Measurements from ENCODE around the gene TPSAB1. TPM values are rescaled to one million over a fixed set of nuclear protein-coding genes. Genes with fewer than 3 reads are reported as not detected.

Gene TPSAB1
- total and polyA plus RNA-seq, 10 of the 15 experiments (the other 5 are each of a cell fraction or from before 2014, with no cell fraction given) = 0.06 TPM; not detected in 9

- ATAC-seq = no peak
- no peak overlapping the region for H3K4me3 ChIP-seq
- DNase-seq (ENCODE audit: low read depth, low spot score) = no peak
- POLR2A ChIA-PET = no interaction called here
- no peak for TF ChIP-seq JUND (IDR thresholded peaks at IDR 0.05; ENCODE audit: low read depth, low read length)
- no peak for TF ChIP-seq ELK1 (IDR thresholded peaks at IDR 0.05; ENCODE audit: low read depth, low read length)
- TF ChIP-seq E4F1 (IDR thresholded peaks at IDR 0.05; ENCODE audit: borderline replicate concordance, partially characterized antibody) = no peak
- no peak for TF ChIP-seq NBN (IDR thresholded peaks at IDR 0.05)
- TF ChIP-seq ATF2 (IDR thresholded peaks at IDR 0.05; ENCODE audit: low read length) = no peak
- H3K27me3 ChIP-seq (replicated peaks in 1 of 2; ENCODE audit: control insufficient read depth in 2 of 2, insufficient read depth in 2 of 2, low read length in 1 of 2) = no peaks in the 10 kb centered on the region; a peak in 1 of 4 replicates
- no peaks in the 10 kb centered on the region for H3K79me2 ChIP-seq (ENCODE audit: control insufficient read depth, insufficient read depth, low read length)
- no peak overlapping the region for H3K27ac ChIP-seq (ENCODE audit: control insufficient read depth, insufficient read depth)
- CTCF ChIA-PET = no interaction called here
- SMC1A ChIA-PET (ENCODE audit: uncharacterized antibody, unreplicated experiment) = no interaction called here
- 23% methylated on average over 11 of the region's 11 CpGs for WGBS (ENCODE audit: insufficient coverage, insufficient replicate concordance, low lambda C conversion rate, missing lambda C conversion rate)
- no peaks in the 10 kb centered on the region for H3K4me1 ChIP-seq (ENCODE audit: control insufficient read depth, insufficient read depth, low read length)
- FAIRE-seq = no peak
- no peaks in the 10 kb centered on the region for H3K36me3 ChIP-seq (ENCODE audit: control insufficient read depth in 2 of 2, insufficient read depth in 2 of 2, low read length in 1 of 2)
- no peak overlapping the region for H2AFZ ChIP-seq (ENCODE audit: control insufficient read depth, low read depth, low read length)
- RAD21 ChIA-PET (ENCODE audit: unreplicated experiment) = no interaction called here
- intact Hi-C loops (cut with micrococcal nuclease; ENCODE audit: unreplicated experiment) = no loop called here
- in situ Hi-C loops (cut with MboI) = no loop called here
- H3K4me2 ChIP-seq (ENCODE audit: control insufficient read depth, insufficient read depth) = no peak overlapping the region
- H3K9ac ChIP-seq (ENCODE audit: control insufficient read depth, insufficient read depth, low read length) = no peak overlapping the region
- no peaks in the 10 kb centered on the region for H4K20me1 ChIP-seq (ENCODE audit: control insufficient read depth, insufficient read depth)
- no peaks in the 10 kb centered on the region for H3K9me3 ChIP-seq (replicated peaks; ENCODE audit: control insufficient read depth, insufficient read depth, low read length)
- no TSS peak for BruUV-seq (replicated peaks)
Measured at GRCh38 chr16:1259760-1260068, 19.2 kb downstream of the TPSAB1 start.

All from GM12878 (cell line).